ENCODE data around the gene FBXW8. TPM values are rescaled to one million over a fixed set of nuclear protein-coding genes. Genes with fewer than 3 reads are reported as not detected.

Gene FBXW8
- total RNA-seq, 1 experiment from 2014 or later = 24.2 TPM

DNA sequence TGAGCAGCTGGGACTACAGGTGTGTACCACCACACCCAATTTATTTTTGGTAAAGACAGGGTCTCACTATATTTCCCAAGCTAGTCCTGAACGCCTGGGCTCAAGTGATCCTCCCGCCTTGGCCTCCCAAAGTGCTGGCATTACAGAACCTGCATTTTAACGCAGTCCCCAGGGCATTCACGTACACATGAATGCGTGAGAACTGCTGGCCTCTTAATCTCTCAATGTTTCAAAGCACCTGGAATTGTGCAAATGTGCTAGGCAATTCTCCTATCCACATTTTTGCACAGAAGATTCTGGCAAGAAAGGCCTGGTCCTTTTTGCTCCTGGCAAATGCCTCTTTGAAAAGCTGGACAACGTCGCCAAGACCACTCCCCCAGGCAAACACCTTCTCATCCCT lies 153.3 kb downstream of the FBXW8 start:
- peaks cover 67% of the 10 kb centered on the region for H3K27me3 Mint-ChIP-seq (ENCODE audit: insufficient read depth, unreplicated experiment)
- H3K4me1 Mint-ChIP-seq (ENCODE audit: insufficient read depth, unreplicated experiment) = no peaks in the 10 kb centered on the region
- no TSS peak for BruUV-seq (replicated peaks)
- DNase-seq (ENCODE audit: unreplicated experiment) = no peak
- H3K9me3 Mint-ChIP-seq (ENCODE audit: unreplicated experiment) = no peaks in the 10 kb centered on the region
- no peak overlapping the region for H3K27ac Mint-ChIP-seq (ENCODE audit: low read depth, unreplicated experiment)
- intact Hi-C loops (cut with micrococcal nuclease) = no loop called here
- no peaks in the 10 kb centered on the region for H3K36me3 Mint-ChIP-seq (ENCODE audit: insufficient read depth, unreplicated experiment)
- TF ChIP-seq, protein P1, sequence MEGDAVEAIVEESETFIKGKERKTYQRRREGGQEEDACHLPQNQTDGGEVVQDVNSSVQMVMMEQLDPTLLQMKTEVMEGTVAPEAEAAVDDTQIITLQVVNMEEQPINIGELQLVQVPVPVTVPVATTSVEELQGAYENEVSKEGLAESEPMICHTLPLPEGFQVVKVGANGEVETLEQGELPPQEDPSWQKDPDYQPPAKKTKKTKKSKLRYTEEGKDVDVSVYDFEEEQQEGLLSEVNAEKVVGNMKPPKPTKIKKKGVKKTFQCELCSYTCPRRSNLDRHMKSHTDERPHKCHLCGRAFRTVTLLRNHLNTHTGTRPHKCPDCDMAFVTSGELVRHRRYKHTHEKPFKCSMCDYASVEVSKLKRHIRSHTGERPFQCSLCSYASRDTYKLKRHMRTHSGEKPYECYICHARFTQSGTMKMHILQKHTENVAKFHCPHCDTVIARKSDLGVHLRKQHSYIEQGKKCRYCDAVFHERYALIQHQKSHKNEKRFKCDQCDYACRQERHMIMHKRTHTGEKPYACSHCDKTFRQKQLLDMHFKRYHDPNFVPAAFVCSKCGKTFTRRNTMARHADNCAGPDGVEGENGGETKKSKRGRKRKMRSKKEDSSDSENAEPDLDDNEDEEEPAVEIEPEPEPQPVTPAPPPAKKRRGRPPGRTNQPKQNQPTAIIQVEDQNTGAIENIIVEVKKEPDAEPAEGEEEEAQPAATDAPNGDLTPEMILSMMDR (IDR thresholded peaks at IDR 0.05; ENCODE audit: unreplicated experiment) = no peak
- CTCF ChIA-PET = interaction anchor here (0.9 kb wide), 1 partner anchor 56 kb away, joined by 3 read pairs; no protein-coding TSS in a partner anchor
- H3K4me3 Mint-ChIP-seq (ENCODE audit: unreplicated experiment) = no peak overlapping the region
- POLR2A ChIA-PET = no interaction called here

DNA sequence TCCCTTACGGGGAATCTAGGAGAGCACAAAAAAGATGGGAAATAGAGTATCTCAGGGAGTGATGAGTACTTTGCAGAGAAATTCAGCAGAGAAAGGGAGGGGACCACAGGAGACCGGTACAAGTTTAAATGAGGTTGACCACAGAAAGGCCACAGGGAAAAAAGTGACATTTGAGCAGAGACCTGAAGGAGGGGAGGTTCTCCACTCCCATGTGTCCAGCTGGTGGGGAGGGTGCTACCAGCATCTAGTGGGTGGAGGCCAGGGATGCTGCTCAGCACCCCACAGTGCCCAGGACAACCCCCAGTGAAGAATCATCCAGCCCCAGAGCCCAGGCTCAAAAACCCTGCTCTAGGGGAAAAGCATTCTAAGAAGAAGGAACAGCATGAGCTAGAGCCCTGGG lies 153.8 kb downstream of the FBXW8 start:
- H3K36me3 Mint-ChIP-seq (ENCODE audit: insufficient read depth, unreplicated experiment) = no peaks in the 10 kb centered on the region
- BruUV-seq (replicated peaks) = no TSS peak
- no peak for DNase-seq (ENCODE audit: unreplicated experiment)
- ChIA-PET POLR2A (no interaction called here), CTCF (no interaction called here)
- intact Hi-C loops (cut with micrococcal nuclease) = no loop called here
- TF ChIP-seq, protein P1 (IDR thresholded peaks at IDR 0.05; ENCODE audit: unreplicated experiment) = no peak
- peaks cover 62% of the 10 kb centered on the region for H3K27me3 Mint-ChIP-seq (ENCODE audit: insufficient read depth, unreplicated experiment)
- H3K9me3 Mint-ChIP-seq (ENCODE audit: unreplicated experiment) = no peaks in the 10 kb centered on the region
- H3K4me1 Mint-ChIP-seq (ENCODE audit: insufficient read depth, unreplicated experiment) = no peaks in the 10 kb centered on the region
- no peak overlapping the region for H3K4me3 Mint-ChIP-seq (ENCODE audit: unreplicated experiment)
- no peak overlapping the region for H3K27ac Mint-ChIP-seq (ENCODE audit: low read depth, unreplicated experiment)

- ChIA-PET CTCF (interaction anchor here (0.6 to 0.8 kb wide), 3 partner anchors 30 to 1099 kb away, joined by 3 read pairs; no protein-coding TSS in a partner anchor), POLR2A (no interaction called here)
- intact Hi-C loops (cut with micrococcal nuclease) = no loop called here
- TF ChIP-seq, protein P1 (IDR thresholded peaks at IDR 0.05; ENCODE audit: unreplicated experiment) = no peak
- BruUV-seq (replicated peaks) = no TSS peak
- H3K27ac Mint-ChIP-seq (ENCODE audit: low read depth, unreplicated experiment) = no peak overlapping the region
- H3K9me3 Mint-ChIP-seq (ENCODE audit: unreplicated experiment) = no peaks in the 10 kb centered on the region
- H3K4me1 Mint-ChIP-seq (ENCODE audit: insufficient read depth, unreplicated experiment) = no peaks in the 10 kb centered on the region
- peaks cover 39% of the 10 kb centered on the region for H3K27me3 Mint-ChIP-seq (ENCODE audit: insufficient read depth, unreplicated experiment)
- H3K4me3 Mint-ChIP-seq (ENCODE audit: unreplicated experiment) = no peak overlapping the region
- no peak for DNase-seq (ENCODE audit: unreplicated experiment)
- no peaks in the 10 kb centered on the region for H3K36me3 Mint-ChIP-seq (ENCODE audit: insufficient read depth, unreplicated experiment)
Observed at GRCh38 chr12:117067016-117067415, 156.3 kb downstream of the FBXW8 start.

DNA sequence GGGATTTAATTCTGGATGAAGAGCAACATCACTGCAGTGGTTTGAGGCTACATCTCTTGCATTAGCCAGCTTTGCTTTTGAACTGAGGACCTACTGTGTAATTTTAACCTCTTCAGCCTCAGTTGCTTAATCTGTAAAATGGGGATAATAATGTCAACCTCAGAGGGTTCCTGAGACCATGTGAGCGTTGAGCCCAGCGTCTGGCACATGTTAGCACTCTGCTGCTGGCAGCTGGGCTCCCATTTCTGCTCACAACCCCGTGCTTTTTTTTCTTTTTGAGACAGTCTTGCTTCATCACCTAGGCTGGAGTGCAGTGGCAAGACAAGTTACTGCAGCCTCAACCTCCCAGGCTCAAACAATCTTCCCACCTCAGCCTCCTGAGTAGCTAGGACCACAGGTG lies 156.9 kb downstream of the FBXW8 start:
- no TSS peak for BruUV-seq (replicated peaks)
- Mint-ChIP-seq H3K4me3 (ENCODE audit: unreplicated experiment) (no peak overlapping the region), H3K9me3 (ENCODE audit: unreplicated experiment) (no peaks in the 10 kb centered on the region), H3K36me3 (ENCODE audit: insufficient read depth, unreplicated experiment) (no peaks in the 10 kb centered on the region), H3K27me3 (ENCODE audit: insufficient read depth, unreplicated experiment) (peaks cover 39% of the 10 kb centered on the region), H3K4me1 (ENCODE audit: insufficient read depth, unreplicated experiment) (no peaks in the 10 kb centered on the region), H3K27ac (ENCODE audit: low read depth, unreplicated experiment) (no peak overlapping the region)
- CTCF ChIA-PET = interaction anchor here (0.6 to 0.7 kb wide), 3 partner anchors 13 to 126 kb away, joined by 3 to 5 read pairs (median 3); no protein-coding TSS in a partner anchor
- TF ChIP-seq, protein P1 (IDR thresholded peaks at IDR 0.05; ENCODE audit: unreplicated experiment) = no peak
- POLR2A ChIA-PET = no interaction called here
- no peak for DNase-seq (ENCODE audit: unreplicated experiment)
- intact Hi-C loops (cut with micrococcal nuclease) = no loop called here

Data from MCF 10A (cell line).